AG09319 (cell line): Measurements from ENCODE around the gene ANKRD44.

Source experiments
- DNase-seq: peaks from one replicate; pipeline ENCODE4 v3.0.0-alpha.2; 2010; ENCODE audit warnings: low read depth; ENCODE audit errors: extremely low read depth
- CTCF ChIP-seq: IDR thresholded peaks from 2 replicates; pipeline ENCODE4 v1.5.1; 2011; ENCODE audit warnings: low read depth, mild to moderate bottlenecking, inconsistent platforms, low read length, moderate library complexity

Gene ANKRD44

GRCh38 chr2:197108758-197109157, 201.8 kb downstream of the ANKRD44 start:
- peak; percentile 44 for DNase-seq
- TF ChIP-seq CTCF: no peak

GRCh38 chr2:197107291-197108269, 203.0 kb downstream of the ANKRD44 start:
- TF ChIP-seq CTCF: no peak
- peak; percentile 27 for DNase-seq

GRCh38 chr2:197103363-197103762, 207.2 kb downstream of the ANKRD44 start:
- no peak for DNase-seq
- no peak for TF ChIP-seq CTCF

- TF ChIP-seq CTCF: no peak
- no peak for DNase-seq
These were observed 208.3 kb downstream of the ANKRD44 start for GRCh38 chr2:197102231-197102630.

GRCh38 chr2:197101519-197101918, 209.1 kb downstream of the ANKRD44 start:
- TF ChIP-seq CTCF: no peak
- no peak for DNase-seq

- TF ChIP-seq CTCF: no peak
- DNase-seq: no peak
These were observed 212.8 kb downstream of the ANKRD44 start for GRCh38 chr2:197097578-197098366.

GRCh38 chr2:197096649-197097048, 213.9 kb downstream of the ANKRD44 start:
- no peak for TF ChIP-seq CTCF

More at GRCh38 chr2:197096649-197097048, 213.9 kb downstream of the ANKRD44 start:
- no peak for DNase-seq
